Tracheal epithelial cell (primary cell): ENCODE data around the gene UBA7. TPM values are rescaled to one million over a fixed set of nuclear protein-coding genes. Genes with fewer than 3 reads are reported as not detected.

Source experiments
- total RNA-seq: library from RNA; depleted of rRNA; stranded (reverse); fragments of >200 nt; gene quantifications from 2 replicates; pipeline ENCODE4 v1.2.1, GENCODE V29; 2014

UBA7 gene, protein sequence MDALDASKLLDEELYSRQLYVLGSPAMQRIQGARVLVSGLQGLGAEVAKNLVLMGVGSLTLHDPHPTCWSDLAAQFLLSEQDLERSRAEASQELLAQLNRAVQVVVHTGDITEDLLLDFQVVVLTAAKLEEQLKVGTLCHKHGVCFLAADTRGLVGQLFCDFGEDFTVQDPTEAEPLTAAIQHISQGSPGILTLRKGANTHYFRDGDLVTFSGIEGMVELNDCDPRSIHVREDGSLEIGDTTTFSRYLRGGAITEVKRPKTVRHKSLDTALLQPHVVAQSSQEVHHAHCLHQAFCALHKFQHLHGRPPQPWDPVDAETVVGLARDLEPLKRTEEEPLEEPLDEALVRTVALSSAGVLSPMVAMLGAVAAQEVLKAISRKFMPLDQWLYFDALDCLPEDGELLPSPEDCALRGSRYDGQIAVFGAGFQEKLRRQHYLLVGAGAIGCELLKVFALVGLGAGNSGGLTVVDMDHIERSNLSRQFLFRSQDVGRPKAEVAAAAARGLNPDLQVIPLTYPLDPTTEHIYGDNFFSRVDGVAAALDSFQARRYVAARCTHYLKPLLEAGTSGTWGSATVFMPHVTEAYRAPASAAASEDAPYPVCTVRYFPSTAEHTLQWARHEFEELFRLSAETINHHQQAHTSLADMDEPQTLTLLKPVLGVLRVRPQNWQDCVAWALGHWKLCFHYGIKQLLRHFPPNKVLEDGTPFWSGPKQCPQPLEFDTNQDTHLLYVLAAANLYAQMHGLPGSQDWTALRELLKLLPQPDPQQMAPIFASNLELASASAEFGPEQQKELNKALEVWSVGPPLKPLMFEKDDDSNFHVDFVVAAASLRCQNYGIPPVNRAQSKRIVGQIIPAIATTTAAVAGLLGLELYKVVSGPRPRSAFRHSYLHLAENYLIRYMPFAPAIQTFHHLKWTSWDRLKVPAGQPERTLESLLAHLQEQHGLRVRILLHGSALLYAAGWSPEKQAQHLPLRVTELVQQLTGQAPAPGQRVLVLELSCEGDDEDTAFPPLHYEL
- 1.1 and 16.6 TPM in 2 replicates for total RNA-seq

GRCh38 chr3:49813497-49814174, at the start of gene UBA7:
Gene UBA7 (minus strand): TSS chr3:49813953. CDS start chr3:49813787, 166 bp downstream.

DNA sequence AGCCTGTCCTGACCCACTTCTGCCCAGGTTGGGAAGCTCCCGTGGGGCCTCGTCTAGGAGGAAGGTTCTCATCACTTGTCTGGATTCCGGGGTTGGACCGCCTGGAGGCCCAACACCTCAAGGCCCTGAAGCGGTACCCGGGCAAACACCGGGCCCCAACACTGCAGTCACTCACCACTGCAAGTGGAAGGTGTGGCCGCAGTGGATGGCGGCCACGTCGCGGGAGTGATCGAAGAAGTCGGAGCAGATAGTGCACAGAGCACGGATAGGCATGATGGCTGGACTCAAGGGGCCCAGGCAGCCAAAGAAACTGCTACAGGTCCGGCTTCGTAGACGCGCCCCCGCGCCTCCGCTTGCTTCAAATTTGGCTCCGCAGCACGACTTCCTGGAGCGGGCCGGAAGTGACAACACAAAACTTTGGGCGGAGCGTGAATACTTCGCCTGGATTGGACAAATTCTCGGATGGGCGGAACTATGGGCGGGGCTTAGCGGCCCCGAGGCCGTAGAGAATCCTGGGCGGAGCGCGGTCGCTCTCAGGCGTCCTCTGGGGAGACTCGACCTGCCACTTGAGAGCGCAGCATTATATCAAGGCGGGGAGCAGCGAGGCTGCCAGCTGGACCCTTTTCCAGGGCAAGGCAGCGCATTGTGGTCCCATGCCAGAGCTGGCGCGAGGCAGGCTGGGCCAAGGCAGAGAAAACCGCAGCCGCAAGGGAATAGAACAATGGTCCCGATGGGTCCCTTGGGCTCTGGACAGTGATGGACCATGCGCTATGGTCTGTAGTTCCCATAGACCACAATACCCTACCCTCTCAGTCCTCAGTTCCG, 42.6 kb upstream of the UBA7 start, which contains the start of gene TRAIP:
TSS of gene TRAIP (minus strand) at position 384 of the 825 bp plus-strand sequence. CDS start at position 273, 111 bp downstream.

GRCh38 chr3:49802719-49803464, 10.9 kb downstream of the UBA7 start, which contains the start of gene INKA1:
Gene INKA1 (plus strand): TSS chr3:49803261. CDS start chr3:49803393, 132 bp downstream.

DNA sequence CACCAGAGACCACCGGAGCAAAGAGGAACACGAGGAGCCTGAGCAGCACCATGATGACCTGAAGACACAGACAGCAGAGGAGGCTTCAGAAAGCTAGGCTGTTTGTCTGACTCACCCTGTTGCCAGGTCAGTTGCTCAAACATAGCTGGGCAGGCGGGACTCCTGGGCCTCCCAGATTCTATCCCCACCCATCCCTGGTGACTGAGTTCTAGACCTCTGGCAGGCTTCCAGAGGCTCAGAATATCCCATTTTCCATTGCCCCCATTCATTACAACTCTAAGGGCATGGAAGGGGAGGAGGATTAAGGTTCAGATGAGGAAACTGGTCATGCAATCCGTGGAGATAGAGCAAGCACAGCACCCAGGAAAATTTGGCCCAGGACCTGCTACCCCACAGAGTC, 14.0 kb downstream of the UBA7 start, which contains the start of gene CDHR4:
TSS of gene CDHR4 (minus strand) at position 113 of the 400 bp plus-strand sequence. CDS start at position 52, 61 bp downstream.

GRCh38 chr3:49786357-49787181, 27.2 kb downstream of the UBA7 start, which contains the start of gene IP6K1:
Gene IP6K1 (minus strand): TSS chr3:49786542. CDS start chr3:49748040, 38,502 bp downstream.

Other genes starting within 250 kb of the UBA7 start
- gene APEH, start 139.6 kb downstream of the UBA7 start, total RNA-seq: 208 and 240 TPM in 2 replicates
- gene MST1, start 124.5 kb downstream of the UBA7 start, total RNA-seq: 8.3 and 9.4 TPM in 2 replicates
- 17.1 and 19.0 TPM in 2 replicates for gene RNF123, start 124.4 kb downstream of the UBA7 start, total RNA-seq
- gene AMIGO3, start 94.3 kb downstream of the UBA7 start, total RNA-seq: 0.21 TPM in 1 of 2 replicates, not detected in the other
- gene GMPPB, start 90.0 kb downstream of the UBA7 start, total RNA-seq: 12.1 and 46.5 TPM in 2 replicates
- gene IP6K1, start 27.4 kb downstream of the UBA7 start, total RNA-seq: 24.1 TPM in 2 replicates
- gene CDHR4, start 14.1 kb downstream of the UBA7 start, total RNA-seq: not detected in 2 replicates
- gene INKA1, start 10.7 kb downstream of the UBA7 start, total RNA-seq: 10.4 and 22.2 TPM in 2 replicates
- 0.64 and 4.1 TPM in 2 replicates for gene TRAIP, start 42.6 kb upstream of the UBA7 start, total RNA-seq
- gene CAMKV, start 56.0 kb upstream of the UBA7 start, total RNA-seq: not detected in 2 replicates
- 8.7 and 29.2 TPM in 2 replicates for gene MST1R, start 89.9 kb upstream of the UBA7 start, total RNA-seq
- gene MON1A, start 115.9 kb upstream of the UBA7 start, total RNA-seq: 14.3 and 16.6 TPM in 2 replicates
- 25.4 and 34.2 TPM in 2 replicates for gene RBM6, start 126.2 kb upstream of the UBA7 start, total RNA-seq